Measurements from ENCODE around the gene IMPDH2.
"Not testable (repeated sequence)": the region's sequence is repeated elsewhere in the genome, so short reads cannot be mapped to it uniquely, and the experiment has no call there.

IMPDH2 gene

DNA sequence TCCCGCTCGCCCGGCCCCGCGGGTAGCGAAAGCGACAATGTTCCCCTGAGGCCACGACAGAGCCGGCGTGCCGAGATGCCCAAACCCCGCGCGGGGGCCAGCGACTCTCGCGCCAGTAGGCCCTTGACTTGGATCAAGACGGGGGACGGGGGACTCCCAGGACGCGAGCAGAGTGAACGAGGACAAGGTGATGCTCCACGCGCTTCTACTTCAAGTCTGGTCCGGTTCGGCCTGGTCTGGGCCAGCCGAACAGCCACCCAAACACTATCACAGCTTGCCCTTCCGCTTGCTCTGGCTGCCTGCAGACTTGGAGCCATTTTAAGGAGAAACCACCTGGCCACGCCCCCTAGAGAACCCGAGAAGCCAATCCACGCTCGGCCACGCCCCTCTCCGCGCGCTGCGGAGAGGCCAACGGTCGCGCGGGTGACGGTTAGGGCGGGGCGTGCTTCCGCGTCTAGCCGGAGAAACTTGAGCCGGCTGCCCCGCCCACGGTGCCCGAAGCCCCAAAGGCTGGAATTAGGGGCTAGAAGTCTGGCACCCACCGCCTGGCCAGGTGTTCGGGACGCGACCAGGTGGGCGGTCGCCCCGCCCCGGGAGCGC, 7.9 kb downstream of the IMPDH2 start:
- DNase-seq = peak; percentile 95 to 96

DNA sequence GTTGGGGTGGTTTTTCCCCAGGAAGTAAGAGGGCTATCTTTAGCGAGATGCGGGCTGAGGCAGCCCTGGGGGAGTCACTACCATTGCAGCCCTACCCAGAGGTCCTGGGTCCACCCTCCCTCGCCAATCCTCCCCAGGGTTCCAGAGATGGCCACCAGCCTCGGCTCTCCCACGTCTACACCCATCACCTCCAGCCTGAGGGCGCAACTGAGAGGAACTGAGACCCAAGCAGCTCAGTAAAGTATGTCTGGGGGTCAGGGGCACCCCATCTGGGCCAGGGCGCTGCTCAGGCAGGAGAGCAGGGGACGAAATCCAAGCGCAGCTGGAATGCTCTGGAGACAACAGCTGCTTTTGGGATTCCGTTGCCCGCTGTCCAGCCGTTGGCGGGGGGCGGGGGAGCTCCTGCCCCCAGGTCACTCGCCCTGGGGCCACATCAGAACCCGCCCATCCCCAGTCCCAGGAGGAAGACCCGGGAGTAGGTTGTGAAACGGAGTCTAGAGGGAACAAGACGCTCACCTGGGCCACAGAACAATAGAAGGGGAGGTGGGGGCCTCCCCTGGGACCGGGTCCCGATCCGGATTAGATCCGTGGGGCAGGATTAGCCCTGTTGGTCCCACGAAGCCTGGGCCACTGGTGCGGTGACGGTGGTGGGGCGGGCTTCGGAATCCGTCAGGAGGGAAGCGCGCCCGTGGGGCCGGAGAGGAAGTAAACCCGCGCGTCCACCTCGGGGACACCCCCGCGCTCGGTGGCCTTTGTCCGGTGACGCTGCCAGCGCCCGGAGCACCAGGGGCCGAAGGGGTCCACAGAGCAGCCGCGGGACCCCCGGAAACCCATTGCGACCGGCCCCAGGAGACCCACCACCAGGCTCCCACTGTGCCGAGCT, 8.6 kb downstream of the IMPDH2 start:
- no peak for DNase-seq

DNA sequence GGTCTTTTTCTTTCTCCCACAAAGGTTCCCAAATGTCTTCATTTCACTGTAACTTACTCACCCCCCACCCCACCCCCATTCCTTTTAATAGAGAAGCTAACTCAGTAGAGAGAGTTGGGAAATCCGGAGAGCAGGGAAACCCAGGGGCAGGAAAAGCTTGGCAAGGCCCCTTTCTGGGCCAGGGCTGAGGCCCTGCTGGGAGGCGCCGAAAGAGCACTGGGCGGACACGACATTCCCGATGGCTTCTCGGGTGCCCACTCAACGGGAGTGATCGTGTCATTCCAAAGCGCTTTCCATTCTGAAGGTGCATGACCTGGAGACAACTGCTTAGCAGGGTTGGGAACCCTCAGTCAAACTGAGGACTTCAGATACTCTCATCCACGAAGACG, 9.3 kb downstream of the IMPDH2 start:
- no peak for DNase-seq

DNA sequence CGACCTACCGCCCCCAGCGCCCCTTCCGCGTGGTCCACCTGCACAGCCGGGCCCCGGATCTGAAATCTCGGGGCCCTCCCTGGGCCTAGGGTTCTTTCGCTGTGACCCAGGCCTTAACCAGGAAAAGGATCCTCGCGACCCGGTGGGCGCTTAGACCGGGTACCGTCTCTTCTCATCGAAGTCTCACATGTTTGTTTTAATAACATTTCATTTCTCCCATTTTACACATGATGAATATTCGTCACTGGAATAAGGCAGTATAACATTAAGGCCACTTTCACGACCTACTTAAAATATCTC, 10.5 kb downstream of the IMPDH2 start:
- no peak for DNase-seq

GRCh38 chr3:49017971-49018706, 11.1 kb downstream of the IMPDH2 start, which contains the start of gene DALRD3:
DALRD3 (minus strand) TSS chr3:49018580; CDS start chr3:49018564, 16 bp downstream.
- peak; percentile 46 to 58 for DNase-seq

GRCh38 chr3:49017229-49017970, 11.8 kb downstream of the IMPDH2 start:
- DNase-seq = no peak

GRCh38 chr3:49016414-49017228, 12.6 kb downstream of the IMPDH2 start:
- DNase-seq = no peak

- no peak for DNase-seq
These were observed 13.4 kb downstream of the IMPDH2 start for GRCh38 chr3:49015765-49016164.

GRCh38 chr3:49015072-49015471, 14.1 kb downstream of the IMPDH2 start:
- no peak for DNase-seq

GRCh38 chr3:49013738-49014660, 15.2 kb downstream of the IMPDH2 start:
- DNase-seq = no peak

DNA sequence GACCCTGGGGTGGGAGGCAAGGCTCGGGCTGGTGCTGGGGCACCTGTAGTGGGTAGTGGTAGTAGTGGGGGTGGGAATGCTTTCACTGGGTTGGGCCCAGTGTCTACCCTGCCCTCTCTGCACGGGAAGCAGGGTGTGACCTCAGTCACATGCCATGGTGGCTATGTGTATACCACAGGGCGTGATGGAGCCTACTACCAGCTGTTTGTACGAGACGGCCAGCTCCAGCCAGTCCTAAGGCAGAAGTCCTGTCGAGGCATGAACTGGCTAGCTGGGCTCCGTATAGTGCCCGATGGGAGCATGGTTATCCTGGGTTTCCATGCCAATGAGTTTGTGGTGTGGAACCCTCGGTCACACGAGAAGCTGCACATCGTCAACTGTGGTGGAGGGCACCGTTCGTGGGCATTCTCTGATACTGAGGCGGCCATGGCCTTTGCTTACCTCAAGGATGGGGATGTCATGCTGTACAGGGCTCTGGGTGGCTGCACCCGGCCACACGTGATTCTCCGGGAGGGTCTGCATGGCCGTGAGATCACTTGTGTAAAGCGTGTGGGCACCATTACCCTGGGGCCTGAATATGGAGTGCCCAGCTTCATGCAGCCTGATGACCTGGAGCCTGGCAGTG, 16.0 kb downstream of the IMPDH2 start:
- no peak for DNase-seq

GRCh38 chr3:49012441-49013017, 16.7 kb downstream of the IMPDH2 start:
- no peak for DNase-seq

- DNase-seq = no peak
These were observed 19.8 kb downstream of the IMPDH2 start for GRCh38 chr3:49009396-49009795.

GRCh38 chr3:49008627-49009026, 20.6 kb downstream of the IMPDH2 start:
- DNase-seq = not testable (repeated sequence)

- peak; percentile 46 to 74 for DNase-seq
These were observed 21.2 kb downstream of the IMPDH2 start for GRCh38 chr3:49007771-49008528.

DNA sequence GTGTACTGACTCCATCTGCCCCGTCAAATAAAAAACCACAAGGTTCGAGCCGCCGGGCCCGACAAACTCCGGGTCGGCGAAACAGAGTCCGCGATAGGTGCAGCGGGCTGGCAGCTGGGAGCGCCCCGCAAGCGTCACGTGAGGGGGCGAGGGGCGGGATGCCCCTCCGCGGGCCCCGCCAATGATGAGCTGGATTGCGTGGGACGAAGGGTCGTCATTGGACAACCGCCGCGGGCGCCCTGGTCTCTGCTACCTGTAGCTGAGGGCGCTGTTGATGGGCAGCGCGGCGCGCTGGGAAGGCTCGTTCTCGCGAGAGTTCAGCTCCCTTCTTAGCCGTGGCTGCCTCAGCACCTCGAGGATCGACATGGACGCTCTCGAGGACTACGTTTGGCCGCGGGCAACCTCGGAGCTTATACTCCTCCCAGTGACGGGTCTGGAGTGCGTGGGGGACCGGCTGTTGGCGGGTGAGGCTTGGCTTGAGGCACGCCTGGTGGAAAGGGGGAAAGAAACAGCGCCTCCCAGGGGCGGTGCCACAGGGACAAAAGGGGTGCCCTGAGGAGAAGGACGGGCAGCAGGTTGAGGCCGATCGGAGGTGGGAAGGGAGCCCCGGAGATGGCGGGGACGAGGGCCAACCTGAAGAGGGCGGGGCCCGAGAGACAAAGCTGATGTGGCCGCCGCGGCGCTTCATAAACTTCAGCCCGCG, 22.0 kb downstream of the IMPDH2 start, which contains the start of gene WDR6:
WDR6 (plus strand) TSS at position 324 of the 703 bp plus-strand sequence; CDS start at position 365, 41 bp downstream.
- peak; percentile 92 to 94 for DNase-seq

DNA sequence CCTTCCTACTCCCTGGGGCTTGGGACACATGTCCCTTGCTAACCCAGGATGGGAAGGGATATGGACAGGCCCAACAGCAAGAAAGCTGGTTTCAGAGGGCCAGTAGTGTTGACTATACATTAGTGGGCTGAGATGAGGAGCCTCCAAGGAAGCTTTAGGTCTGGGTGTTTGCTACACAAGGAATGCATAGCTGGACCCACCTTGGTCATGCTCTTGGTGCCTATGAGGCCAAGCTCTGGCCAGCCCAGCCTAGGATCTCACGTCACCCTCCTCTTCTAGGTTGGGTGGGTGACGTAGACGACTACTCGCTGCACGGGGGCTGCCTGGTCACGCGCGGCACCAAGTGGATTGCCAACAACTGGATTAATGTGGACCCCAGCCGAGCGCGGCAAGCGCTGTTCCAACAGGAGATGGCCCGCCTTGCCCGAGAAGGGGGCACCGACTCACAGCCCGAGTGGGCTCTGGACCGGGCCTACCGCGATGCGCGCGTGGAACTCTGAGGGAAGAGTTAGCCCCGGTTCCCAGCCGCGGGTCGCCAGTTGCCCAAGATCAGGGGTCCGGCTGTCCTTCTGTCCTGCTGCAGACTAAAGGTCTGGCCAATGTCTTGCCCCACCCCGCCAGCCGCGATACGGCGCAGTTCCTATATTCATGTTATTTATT, 22.7 kb downstream of the IMPDH2 start:
- no peak for DNase-seq

- DNase-seq = no peak
These were observed 23.2 kb downstream of the IMPDH2 start for GRCh38 chr3:49005998-49006397.
